Pancreas (tissue), 10 donors: ENCODE data around the gene NPEPL1. TPM values are rescaled to one million over a fixed set of nuclear protein-coding genes. Genes with fewer than 3 reads are reported as not detected.

ENCODE experiments used
- ATAC-seq, 4 donors: fragments of 200-7000 bp; cut with Tn5 transposase; one replicate each; pipeline versions ENCODE4 v1.8.0 to v1.9.1; 2020; ENCODE audit warnings: mild to moderate bottlenecking in 4 of 4, moderate library complexity in 4 of 4
- DNase-seq, 6 donors: peaks; one replicate each; pipeline ENCODE4 v3.0.0-alpha.2; 2020
- FAIRE-seq: peaks from 2 replicates; lab custom pipeline; 2012; peaks lifted over from hg19 to GRCh38; lab: Jason Lieb, UNC
- H3K27ac ChIP-seq, 4 donors: fragments of 200-600 bp; sonication (generic); 1 replicate in 3 of 4; 2 replicates in 1 of 4; pipeline versions ENCODE4 v1.5.0 to v1.8.0; 2020
- H3K27me3 ChIP-seq, 4 donors: fragments of 200-600 bp; one replicate each; pipeline ENCODE4 v1.8.0; 2021
- H3K36me3 ChIP-seq, 3 donors: fragments of 200-600 bp; sonication (generic) in 1 of 3; one replicate each; pipeline versions ENCODE4 v1.5.0 to v1.8.0; 2020 to 2021
- H3K4me1 ChIP-seq, 3 donors: fragments of 200-600 bp; one replicate each; pipeline ENCODE4 v1.8.0; 2021
- H3K4me3 ChIP-seq, 4 donors: fragments of 200-600 bp; sonication (generic) in 2 of 4; one replicate each; pipeline versions ENCODE4 v1.5.0 to v1.8.0; 2020 to 2021
- H3K9me3 ChIP-seq, 4 donors: fragments of 200-600 bp; one replicate each; pipeline ENCODE4 v1.8.0; 2021
- WGBS, 2 donors: extraction: QIAGEN DNeasy Blood & Tissue Kit; methylation state at CpG; one replicate each; pipeline ENCODE4 v1.1.7; 2013; 5-methylcytosine and 5-hydroxymethylcytosine counted together
- intact Hi-C, 3 donors: fragments of 100-400 bp; cut with DNase I; formaldehyde crosslinking; loops; one replicate each; pipeline versions ENCODE4 v1.11.1 to v1.14.2; 2022
- polyA plus RNA-seq, 2 donors: library from polyadenylated mRNA; stranded (reverse); fragments of 200-250 nt; gene quantifications; one replicate each; pipeline ENCODE4 v1.2.3, GENCODE V29; 2013
- total RNA-seq, 6 donors: library from RNA; stranded (reverse); fragmentation: NEBNext Ultra II Directional in 4 of 6; extraction: Animal tissue kit (Norgen Biotek cat#: 25700) in 4 of 6; gene quantifications; one replicate each; pipeline versions ENCODE4 v1.2.1 to v1.2.4, GENCODE V29; 2021 to 2023
- TF ChIP-seq, protein P1 (sequence below), 4 donors: fragments of 200-600 bp; sonication (generic) in 3 of 4; IDR thresholded peaks; one replicate each; pipeline versions ENCODE4 v1.5.0 to v1.8.0; 2021; ENCODE audit warnings: antibody characterized with exemption in 4 of 4
- donor health status: healthy with polysubstance abuse.
- donor health status: DM: no; HTN: no; CAD: no; lungs with moderate emphysema.
- donor health status: DM: no; HTN: no; CAD: no.
- donor health status: control.
- donor health status: control.
- donor health status: Bipolar disorder and iron deficiency.
- donor health status: DM: yes; HTN: yes; CAD: no.
- donor health status: DM: no; HTN: no; CAD: no.
- donor health status: DM: no; HTN: no; CAD: no.
- donor health status: DM: yes; HTN: yes; CAD: no.

The NPEPL1 gene
- total and polyA plus RNA-seq, 8 donors, result 12.4 to 77.8 (median 18.0) TPM

DNA sequence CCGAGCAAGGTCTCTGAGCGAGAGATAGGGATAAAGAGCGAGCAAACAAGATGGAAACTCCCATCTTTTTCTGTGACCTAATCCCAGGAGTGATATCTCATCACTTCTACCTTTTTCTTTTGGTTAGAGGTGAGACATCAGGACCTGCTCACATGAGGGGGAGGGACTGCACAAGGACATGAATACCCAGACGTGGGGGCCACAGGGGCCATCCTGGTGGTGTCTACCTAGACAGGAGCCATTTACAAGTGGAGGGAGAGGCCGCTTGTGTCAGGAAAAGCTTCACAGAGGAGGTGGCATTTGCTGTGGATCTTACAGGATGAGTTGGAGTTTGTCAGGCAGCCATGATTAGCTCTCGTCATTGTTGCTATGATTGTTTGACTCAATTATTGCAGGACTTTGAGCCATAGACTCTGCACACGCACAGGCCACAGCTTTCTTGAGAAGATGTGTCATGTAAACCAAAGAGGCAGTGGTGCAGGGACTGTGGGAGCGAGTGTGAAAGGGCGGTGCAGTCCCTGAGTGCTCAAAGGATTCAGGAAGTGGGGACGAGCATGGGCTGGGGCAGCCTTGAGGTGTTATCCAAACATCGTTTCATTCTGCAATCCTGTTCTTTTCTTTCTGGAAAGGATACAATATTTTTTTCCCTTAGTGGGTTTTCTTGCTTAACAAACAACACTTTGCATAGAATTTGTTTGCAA, 7.7 kb downstream of the NPEPL1 start:
- Histone ChIP-seq H3K36me3 (peaks cover 4 to 56% (median 9%) of the 10 kb centered on the region in 3 donors), H3K27me3 (no peaks in the 10 kb centered on the region), H3K27ac (no peak overlapping the region), H3K4me3 (no peak overlapping the region), H3K4me1 (no peaks in the 10 kb centered on the region), H3K9me3 (no peaks in the 10 kb centered on the region)
- FAIRE-seq (no peak), ATAC-seq (peak in 1 of 4 donors; percentile 26), DNase-seq (peak in 2 of 6 donors; percentile 14 to 45)
- intact Hi-C loops, result no loop called here
- WGBS, 2 donors, result 87 to 94% methylated on average over 11 of the region's 11 CpGs
- TF ChIP-seq, protein P1, sequence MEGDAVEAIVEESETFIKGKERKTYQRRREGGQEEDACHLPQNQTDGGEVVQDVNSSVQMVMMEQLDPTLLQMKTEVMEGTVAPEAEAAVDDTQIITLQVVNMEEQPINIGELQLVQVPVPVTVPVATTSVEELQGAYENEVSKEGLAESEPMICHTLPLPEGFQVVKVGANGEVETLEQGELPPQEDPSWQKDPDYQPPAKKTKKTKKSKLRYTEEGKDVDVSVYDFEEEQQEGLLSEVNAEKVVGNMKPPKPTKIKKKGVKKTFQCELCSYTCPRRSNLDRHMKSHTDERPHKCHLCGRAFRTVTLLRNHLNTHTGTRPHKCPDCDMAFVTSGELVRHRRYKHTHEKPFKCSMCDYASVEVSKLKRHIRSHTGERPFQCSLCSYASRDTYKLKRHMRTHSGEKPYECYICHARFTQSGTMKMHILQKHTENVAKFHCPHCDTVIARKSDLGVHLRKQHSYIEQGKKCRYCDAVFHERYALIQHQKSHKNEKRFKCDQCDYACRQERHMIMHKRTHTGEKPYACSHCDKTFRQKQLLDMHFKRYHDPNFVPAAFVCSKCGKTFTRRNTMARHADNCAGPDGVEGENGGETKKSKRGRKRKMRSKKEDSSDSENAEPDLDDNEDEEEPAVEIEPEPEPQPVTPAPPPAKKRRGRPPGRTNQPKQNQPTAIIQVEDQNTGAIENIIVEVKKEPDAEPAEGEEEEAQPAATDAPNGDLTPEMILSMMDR (IDR thresholded peaks at IDR 0.05), result no peak

DNA sequence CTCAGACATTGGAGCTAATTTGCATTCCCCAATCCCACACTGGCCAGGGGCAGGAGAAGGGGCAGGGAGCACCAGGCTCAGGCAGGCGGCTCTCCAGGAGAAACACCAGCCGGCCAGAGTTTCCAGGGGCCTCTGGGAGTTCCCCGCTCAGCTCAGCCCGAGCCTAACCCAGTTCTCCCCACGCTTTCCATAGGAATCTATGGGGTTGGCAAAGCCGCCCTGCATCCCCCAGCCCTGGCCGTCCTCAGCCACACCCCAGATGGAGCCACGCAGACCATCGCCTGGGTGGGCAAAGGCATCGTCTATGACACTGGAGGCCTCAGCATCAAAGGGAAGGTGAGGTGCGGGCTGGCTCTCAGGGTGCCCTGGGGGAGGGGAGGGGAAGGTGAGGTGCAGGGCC, 8.2 kb downstream of the NPEPL1 start:
- no peaks in the 10 kb centered on the region for H3K9me3 ChIP-seq
- H3K4me3 ChIP-seq, result no peak overlapping the region
- no peak for ATAC-seq
- intact Hi-C loops, result no loop called here
- no peaks in the 10 kb centered on the region for H3K4me1 ChIP-seq
- no peak overlapping the region for H3K27ac ChIP-seq
- peak in 3 of 6 donors; percentile 16 to 50 (median 34) for DNase-seq
- WGBS, 2 donors, result 94 to 95% methylated on average over 11 of the region's 11 CpGs
- peaks cover 4 to 53% (median 9%) of the 10 kb centered on the region in 3 donors for H3K36me3 ChIP-seq
- H3K27me3 ChIP-seq, result no peaks in the 10 kb centered on the region
- TF ChIP-seq, protein P1 (IDR thresholded peaks at IDR 0.05), result no peak
- no peak for FAIRE-seq

DNA sequence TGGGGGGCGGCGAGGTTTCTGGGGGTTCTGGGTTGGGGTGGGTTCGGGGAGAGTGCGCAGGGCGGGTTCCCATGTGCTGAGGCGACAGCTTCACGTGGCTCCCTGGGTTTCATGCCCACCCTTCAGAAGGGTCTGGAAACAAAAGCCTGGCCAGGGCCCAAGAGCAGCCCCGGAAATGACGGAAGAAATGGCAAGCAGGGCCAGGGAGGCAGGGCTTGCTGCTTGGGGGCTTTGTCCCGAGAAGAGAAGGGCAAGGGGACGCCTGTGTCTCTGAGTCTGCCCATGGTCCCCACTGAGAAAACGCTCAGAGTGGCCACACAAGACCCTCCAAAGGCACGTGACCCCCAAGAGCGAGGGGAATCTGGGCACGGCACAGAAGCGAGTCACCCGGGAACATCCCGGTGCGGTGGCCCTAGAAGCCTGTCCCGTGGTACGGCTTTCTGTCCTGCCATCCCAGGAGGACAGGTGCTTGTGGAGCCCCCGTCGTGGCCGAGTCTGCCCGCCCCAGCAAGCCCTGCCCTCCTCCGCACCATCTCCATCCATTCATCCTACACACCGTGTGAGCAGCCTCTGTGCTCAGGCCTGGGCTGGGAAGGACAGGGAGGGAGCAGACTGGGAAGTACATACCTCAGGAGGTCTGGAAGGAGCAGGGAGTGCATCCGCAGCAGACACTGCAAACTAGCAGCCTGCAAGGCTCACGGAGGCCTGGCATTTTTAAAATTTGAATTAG, 9.0 kb downstream of the NPEPL1 start:
- H3K27me3 ChIP-seq, result no peaks in the 10 kb centered on the region
- WGBS, 2 donors, result 94 to 97% methylated on average over 27 to 29 of the region's 29 CpGs
- intact Hi-C loops, result no loop called here
- no peak overlapping the region for H3K4me3 ChIP-seq
- TF ChIP-seq, protein P1 (IDR thresholded peaks at IDR 0.05), result no peak
- ATAC-seq (no peak), DNase-seq (peak in 4 of 6 donors; percentile 7 to 55 (median 27)), FAIRE-seq (no peak)
- no peaks in the 10 kb centered on the region for H3K4me1 ChIP-seq
- peaks cover 4 to 45% (median 9%) of the 10 kb centered on the region in 3 donors for H3K36me3 ChIP-seq
- H3K27ac ChIP-seq, result no peak overlapping the region
- H3K9me3 ChIP-seq, result no peaks in the 10 kb centered on the region

DNA sequence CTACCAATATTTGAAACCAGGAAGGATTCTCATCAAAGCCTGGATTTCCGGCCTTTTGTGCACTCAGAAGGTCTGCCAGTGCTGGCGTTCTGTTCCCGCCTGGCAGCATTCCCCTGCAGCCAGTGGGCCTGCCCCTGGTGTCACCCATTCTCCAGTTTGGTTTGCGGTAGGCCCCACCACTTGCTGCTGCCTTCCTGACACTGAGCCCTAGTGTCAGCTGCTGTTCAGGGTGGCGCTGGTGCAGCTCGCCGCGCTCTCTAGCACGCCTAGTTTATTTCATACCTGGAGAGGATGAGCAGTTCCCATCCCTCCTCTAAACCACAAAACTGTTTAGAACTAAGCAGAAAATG, 9.5 kb downstream of the NPEPL1 start:
- WGBS, 2 donors, result 91 to 97% methylated on average over 9 of the region's 9 CpGs
- FAIRE-seq (no peak), ATAC-seq (no peak), DNase-seq (peak in 4 of 6 donors; percentile 4 to 42 (median 14))
- H3K4me3 ChIP-seq, result no peak overlapping the region
- H3K9me3 ChIP-seq, result no peaks in the 10 kb centered on the region
- TF ChIP-seq, protein P1 (IDR thresholded peaks at IDR 0.05), result no peak
- H3K4me1 ChIP-seq, result no peaks in the 10 kb centered on the region
- no peak overlapping the region for H3K27ac ChIP-seq
- no peaks in the 10 kb centered on the region for H3K27me3 ChIP-seq
- peaks cover 4 to 40% (median 9%) of the 10 kb centered on the region in 3 donors for H3K36me3 ChIP-seq
- intact Hi-C loops, result no loop called here
